ENCODE data around the gene PKP4. TPM values are rescaled to one million over a fixed set of nuclear protein-coding genes. Genes with fewer than 3 reads are reported as not detected.

PKP4 gene
- total RNA-seq, 3 donors from 2014 or later, result 41.6 to 59.1 (median 51.1) TPM

DNA sequence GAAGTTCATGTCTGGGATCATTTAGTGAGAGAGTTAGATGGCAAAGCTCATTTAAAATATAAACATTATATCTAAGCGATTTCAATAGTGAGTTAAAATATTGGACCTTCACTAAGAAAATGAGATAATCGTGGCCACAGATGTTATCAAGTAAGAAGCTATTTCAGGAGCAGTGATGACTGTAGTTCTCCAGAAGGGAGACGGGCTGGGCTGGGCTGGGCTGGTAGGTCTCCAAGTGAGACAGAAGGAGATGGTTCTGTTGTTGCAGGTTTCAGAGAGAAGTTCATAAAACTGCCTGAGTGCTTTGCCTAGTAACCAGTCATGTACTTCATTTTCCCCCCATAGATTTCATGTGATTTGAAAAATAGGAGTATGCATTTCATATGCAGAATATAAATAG, 208.2 kb downstream of the PKP4 start:
- intact Hi-C loops (cut with DNase I, micrococcal nuclease), result no loop called here

DNA sequence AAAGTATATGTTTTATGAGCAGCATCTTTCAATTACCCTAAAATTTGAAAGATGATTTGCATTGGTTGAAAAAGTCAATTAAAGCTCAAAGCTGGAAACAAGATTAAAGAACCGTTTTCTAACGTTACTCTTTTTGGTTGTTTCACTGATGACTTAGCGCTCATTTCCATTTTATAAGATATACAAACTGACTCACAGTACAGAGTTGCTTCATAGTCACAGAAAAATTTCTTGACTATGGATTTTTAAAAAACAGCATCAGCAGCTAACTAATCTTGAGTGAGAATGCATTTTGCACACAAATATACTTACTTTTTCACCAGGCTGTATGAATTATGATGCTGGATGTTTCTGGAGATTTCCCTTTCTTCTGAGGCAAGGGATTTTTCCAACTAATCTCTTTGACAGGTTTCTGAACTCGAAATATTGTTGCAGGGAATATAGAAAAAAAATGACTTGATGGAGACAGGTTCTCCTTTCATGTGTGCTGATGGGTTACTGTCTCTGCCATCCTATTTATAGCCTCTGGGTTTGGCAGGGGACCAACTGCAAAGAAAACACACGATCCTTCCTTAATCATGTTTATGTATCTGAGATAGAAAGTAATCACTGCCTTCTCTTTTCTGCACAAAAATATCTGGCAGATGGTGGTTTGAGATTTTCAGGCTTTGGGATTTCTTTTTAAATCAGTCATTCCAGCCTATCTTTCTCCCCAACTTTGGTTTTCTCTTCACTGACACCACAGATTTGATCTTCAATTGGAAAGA, 209.0 kb downstream of the PKP4 start:
- Histone ChIP-seq H3K4me1 (ENCODE audit: low read depth) (no peaks in the 10 kb centered on the region), H3K36me3 (ENCODE audit: low read depth) (no peaks in the 10 kb centered on the region), H3K9me3 (no peaks in the 10 kb centered on the region), H3K4me3 (no peak overlapping the region)
- ATAC-seq, result no peak
- TF ChIP-seq, protein P1, sequence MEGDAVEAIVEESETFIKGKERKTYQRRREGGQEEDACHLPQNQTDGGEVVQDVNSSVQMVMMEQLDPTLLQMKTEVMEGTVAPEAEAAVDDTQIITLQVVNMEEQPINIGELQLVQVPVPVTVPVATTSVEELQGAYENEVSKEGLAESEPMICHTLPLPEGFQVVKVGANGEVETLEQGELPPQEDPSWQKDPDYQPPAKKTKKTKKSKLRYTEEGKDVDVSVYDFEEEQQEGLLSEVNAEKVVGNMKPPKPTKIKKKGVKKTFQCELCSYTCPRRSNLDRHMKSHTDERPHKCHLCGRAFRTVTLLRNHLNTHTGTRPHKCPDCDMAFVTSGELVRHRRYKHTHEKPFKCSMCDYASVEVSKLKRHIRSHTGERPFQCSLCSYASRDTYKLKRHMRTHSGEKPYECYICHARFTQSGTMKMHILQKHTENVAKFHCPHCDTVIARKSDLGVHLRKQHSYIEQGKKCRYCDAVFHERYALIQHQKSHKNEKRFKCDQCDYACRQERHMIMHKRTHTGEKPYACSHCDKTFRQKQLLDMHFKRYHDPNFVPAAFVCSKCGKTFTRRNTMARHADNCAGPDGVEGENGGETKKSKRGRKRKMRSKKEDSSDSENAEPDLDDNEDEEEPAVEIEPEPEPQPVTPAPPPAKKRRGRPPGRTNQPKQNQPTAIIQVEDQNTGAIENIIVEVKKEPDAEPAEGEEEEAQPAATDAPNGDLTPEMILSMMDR (IDR thresholded peaks at IDR 0.05), result no peak
- intact Hi-C loops (cut with DNase I, micrococcal nuclease), result no loop called here
- DNase-seq, result no peak

More for the DNA sequence above, 208.2 kb downstream of the PKP4 start:
- TF ChIP-seq, protein P1 (IDR thresholded peaks at IDR 0.05), result no peak
- no peak for DNase-seq
- no peak for ATAC-seq
- Histone ChIP-seq H3K9me3 (no peaks in the 10 kb centered on the region), H3K36me3 (ENCODE audit: low read depth) (no peaks in the 10 kb centered on the region), H3K4me1 (ENCODE audit: low read depth) (no peaks in the 10 kb centered on the region), H3K4me3 (no peak overlapping the region)

DNA sequence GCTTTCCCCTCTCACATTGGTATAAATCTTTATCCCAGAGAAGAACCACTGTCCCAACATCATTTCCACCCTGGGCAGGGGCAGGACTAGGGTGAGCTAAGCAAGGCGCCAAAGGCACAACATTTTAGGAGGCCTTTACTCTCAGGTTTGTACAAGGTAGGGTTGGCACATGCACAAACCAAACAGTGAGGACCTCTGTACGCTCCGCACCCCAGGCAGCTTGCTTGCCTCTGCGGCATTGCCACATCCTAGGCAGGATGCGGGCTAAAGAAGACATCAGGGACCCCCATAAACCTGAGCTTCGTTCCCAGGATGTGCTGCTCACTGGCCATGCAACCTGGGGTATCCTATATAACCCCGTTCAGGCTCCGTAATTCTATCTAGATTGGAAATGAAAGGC, 210.2 kb downstream of the PKP4 start:
- no peaks in the 10 kb centered on the region for H3K4me1 ChIP-seq (ENCODE audit: low read depth)
- H3K9me3 ChIP-seq, result no peaks in the 10 kb centered on the region
- no peaks in the 10 kb centered on the region for H3K36me3 ChIP-seq (ENCODE audit: low read depth)
- DNase-seq (no peak), ATAC-seq (no peak)
- no peak overlapping the region for H3K4me3 ChIP-seq
- intact Hi-C loops (cut with DNase I, micrococcal nuclease), result no loop called here
- TF ChIP-seq, protein P1 (IDR thresholded peaks at IDR 0.05), result no peak

DNA sequence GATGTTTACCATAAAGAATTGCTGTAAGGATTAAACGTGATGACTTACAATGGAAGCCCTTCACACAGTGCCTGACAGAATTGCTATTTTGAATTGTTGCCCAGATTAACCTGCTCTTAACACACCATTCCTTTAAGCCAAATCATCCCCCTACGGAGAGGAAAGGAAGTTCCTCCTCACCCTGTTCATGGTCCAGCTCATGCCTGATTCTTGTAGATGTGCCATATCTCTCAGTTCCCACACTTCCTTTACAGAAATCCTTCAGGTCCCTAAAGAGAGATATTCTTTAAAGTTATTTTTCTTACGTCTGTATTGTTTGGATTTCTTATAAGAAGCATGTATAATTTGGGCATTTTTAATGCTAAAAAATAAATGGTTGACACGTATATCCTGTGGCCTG, 210.8 kb downstream of the PKP4 start:
- no peak for DNase-seq
- no peak for ATAC-seq
- no peaks in the 10 kb centered on the region for H3K9me3 ChIP-seq
- intact Hi-C loops (cut with DNase I, micrococcal nuclease), result no loop called here
- H3K4me1 ChIP-seq (ENCODE audit: low read depth), result no peaks in the 10 kb centered on the region
- TF ChIP-seq, protein P1 (IDR thresholded peaks at IDR 0.05), result no peak
- no peaks in the 10 kb centered on the region for H3K36me3 ChIP-seq (ENCODE audit: low read depth)
- no peak overlapping the region for H3K4me3 ChIP-seq

DNA sequence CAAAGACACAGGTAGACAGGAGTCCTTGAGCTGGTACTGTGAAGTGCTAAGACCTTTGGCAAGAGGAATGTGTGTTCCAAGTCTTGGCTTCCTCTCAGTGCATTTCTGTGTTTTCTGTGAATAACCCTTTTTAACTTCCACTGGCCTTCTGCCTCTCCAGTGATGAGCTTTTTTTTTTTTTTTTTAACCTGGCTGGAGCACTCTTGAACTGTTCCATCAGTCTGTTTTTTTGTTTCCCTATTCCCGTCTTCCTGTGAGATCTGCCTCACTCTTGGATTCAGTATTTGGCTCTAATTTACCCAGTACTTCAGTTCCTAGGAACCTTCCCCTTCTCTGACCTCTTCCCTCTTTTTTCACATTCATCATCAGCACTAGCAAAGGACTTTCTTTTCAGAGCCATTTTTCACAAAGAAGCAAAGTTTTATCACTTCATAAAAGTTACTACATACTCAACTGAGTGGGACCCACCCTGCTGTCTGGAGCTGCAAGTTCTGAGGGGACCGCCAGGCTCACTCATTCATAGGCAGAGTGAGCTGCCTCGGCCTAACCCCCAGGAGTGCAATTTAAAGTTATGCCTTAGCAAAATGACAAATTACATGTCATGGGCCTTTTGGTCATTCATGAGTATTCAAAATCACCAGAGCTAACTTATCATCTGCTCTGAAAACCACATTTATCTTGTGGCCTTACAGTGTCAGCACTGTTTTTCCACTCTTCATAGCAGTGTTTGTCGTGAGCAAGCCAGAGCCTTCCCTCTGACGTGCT, 211.4 kb downstream of the PKP4 start:
- H3K36me3 ChIP-seq (ENCODE audit: low read depth), result no peaks in the 10 kb centered on the region
- DNase-seq, result no peak

More for the DNA sequence above, 211.4 kb downstream of the PKP4 start:
- no peaks in the 10 kb centered on the region for H3K4me1 ChIP-seq (ENCODE audit: low read depth)
- TF ChIP-seq, protein P1 (IDR thresholded peaks at IDR 0.05), result no peak
- H3K4me3 ChIP-seq, result no peak overlapping the region
- intact Hi-C loops (cut with DNase I, micrococcal nuclease), result no loop called here
- ATAC-seq, result no peak
- H3K9me3 ChIP-seq, result no peaks in the 10 kb centered on the region

Measured in mucosa of descending colon (tissue), 3 donors.